HEK293 (cell line): ENCODE results near the gene OSTC.

Experiments used
- YY1 ChIP-seq: fragments of 450-650 bp; formaldehyde crosslinking; IDR thresholded peaks from 2 replicates; pipeline ENCODE4 v1.5.1; 2018; ENCODE audit warnings: missing biosample characterization, missing genetic modification characterization
- ZNF335 ChIP-seq: fragments of 450-650 bp; formaldehyde crosslinking; conservative IDR thresholded peaks from 2 replicates; pipeline ENCODE4 v1.5.1; 2016; ENCODE audit warnings: missing biosample characterization, missing genetic modification characterization
- ZNF404 ChIP-seq: fragments of 450-650 bp; formaldehyde crosslinking; IDR thresholded peaks from 2 replicates; pipeline ENCODE4 v1.5.1; 2017; ENCODE audit warnings: missing biosample characterization, missing genetic modification characterization
- ZNF707 ChIP-seq: fragments of 450-650 bp; formaldehyde crosslinking; IDR thresholded peaks from 2 replicates; pipeline ENCODE4 v1.5.1; 2016; ENCODE audit warnings: missing biosample characterization, missing genetic modification characterization
- TF ChIP-seq, protein P1 (sequence below): fragments of 450-650 bp; IDR thresholded peaks from 2 replicates; pipeline ENCODE4 v1.5.1; 2018; ENCODE audit warnings: missing biosample characterization, mild to moderate bottlenecking, missing genetic modification characterization
- TF ChIP-seq, protein P2 (sequence below): fragments of 450-650 bp; formaldehyde crosslinking; IDR thresholded peaks from 2 replicates; pipeline ENCODE4 v1.5.1; 2016; ENCODE audit warnings: missing biosample characterization, missing genetic modification characterization
- TF ChIP-seq, protein P3 (sequence below): fragments of 450-650 bp; formaldehyde crosslinking; IDR thresholded peaks from 2 replicates; pipeline ENCODE4 v1.5.1; 2016; ENCODE audit warnings: missing biosample characterization, missing genetic modification characterization

DNA sequence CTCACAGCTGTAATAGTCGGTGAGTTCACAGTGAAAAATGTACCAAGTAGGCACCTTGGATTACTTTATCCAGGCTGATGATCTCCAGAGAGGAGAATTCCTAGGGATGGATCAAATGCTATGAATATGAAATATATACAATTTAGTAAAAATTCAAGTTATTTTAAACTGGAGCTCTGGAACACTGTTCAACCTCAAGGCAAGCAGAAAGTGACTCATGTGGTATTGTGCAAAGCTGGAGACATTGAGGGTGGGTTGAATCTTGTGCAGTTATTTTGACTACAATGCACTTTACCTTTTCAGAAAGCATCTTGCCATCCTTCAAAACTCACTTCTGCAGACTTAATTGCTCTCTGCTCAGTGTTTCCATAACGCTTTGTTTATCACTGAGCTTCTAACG, 43.4 kb downstream of the OSTC start:
- TF ChIP-seq ZNF404 (tag by site-specific recombination) (no peak), ZNF335 (tag by site-specific recombination) (no peak), YY1 (tag by site-specific recombination) (no peak), ZNF707 (tag by site-specific recombination) (no peak)
- TF ChIP-seq, protein P1, sequence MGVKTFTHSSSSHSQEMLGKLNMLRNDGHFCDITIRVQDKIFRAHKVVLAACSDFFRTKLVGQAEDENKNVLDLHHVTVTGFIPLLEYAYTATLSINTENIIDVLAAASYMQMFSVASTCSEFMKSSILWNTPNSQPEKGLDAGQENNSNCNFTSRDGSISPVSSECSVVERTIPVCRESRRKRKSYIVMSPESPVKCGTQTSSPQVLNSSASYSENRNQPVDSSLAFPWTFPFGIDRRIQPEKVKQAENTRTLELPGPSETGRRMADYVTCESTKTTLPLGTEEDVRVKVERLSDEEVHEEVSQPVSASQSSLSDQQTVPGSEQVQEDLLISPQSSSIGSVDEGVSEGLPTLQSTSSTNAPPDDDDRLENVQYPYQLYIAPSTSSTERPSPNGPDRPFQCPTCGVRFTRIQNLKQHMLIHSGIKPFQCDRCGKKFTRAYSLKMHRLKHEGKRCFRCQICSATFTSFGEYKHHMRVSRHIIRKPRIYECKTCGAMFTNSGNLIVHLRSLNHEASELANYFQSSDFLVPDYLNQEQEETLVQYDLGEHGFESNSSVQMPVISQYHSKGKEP (tag by site-specific recombination): no peak
- TF ChIP-seq, protein P2, sequence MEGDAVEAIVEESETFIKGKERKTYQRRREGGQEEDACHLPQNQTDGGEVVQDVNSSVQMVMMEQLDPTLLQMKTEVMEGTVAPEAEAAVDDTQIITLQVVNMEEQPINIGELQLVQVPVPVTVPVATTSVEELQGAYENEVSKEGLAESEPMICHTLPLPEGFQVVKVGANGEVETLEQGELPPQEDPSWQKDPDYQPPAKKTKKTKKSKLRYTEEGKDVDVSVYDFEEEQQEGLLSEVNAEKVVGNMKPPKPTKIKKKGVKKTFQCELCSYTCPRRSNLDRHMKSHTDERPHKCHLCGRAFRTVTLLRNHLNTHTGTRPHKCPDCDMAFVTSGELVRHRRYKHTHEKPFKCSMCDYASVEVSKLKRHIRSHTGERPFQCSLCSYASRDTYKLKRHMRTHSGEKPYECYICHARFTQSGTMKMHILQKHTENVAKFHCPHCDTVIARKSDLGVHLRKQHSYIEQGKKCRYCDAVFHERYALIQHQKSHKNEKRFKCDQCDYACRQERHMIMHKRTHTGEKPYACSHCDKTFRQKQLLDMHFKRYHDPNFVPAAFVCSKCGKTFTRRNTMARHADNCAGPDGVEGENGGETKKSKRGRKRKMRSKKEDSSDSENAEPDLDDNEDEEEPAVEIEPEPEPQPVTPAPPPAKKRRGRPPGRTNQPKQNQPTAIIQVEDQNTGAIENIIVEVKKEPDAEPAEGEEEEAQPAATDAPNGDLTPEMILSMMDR (tag by site-specific recombination): no peak
- TF ChIP-seq, protein P3, sequence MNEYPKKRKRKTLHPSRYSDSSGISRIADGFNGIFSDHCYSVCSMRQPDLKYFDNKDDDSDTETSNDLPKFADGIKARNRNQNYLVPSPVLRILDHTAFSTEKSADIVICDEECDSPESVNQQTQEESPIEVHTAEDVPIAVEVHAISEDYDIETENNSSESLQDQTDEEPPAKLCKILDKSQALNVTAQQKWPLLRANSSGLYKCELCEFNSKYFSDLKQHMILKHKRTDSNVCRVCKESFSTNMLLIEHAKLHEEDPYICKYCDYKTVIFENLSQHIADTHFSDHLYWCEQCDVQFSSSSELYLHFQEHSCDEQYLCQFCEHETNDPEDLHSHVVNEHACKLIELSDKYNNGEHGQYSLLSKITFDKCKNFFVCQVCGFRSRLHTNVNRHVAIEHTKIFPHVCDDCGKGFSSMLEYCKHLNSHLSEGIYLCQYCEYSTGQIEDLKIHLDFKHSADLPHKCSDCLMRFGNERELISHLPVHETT (tag by site-specific recombination): no peak
